ENCODE data around the gene KPNA6.
A peak's percentile ranks its signal among the peaks of the same experiment; 100 is the strongest.
"Not testable (repeated sequence)": the region's sequence is repeated elsewhere in the genome, so short reads cannot be mapped to it uniquely, and the experiment has no call there.

Gene KPNA6

DNA sequence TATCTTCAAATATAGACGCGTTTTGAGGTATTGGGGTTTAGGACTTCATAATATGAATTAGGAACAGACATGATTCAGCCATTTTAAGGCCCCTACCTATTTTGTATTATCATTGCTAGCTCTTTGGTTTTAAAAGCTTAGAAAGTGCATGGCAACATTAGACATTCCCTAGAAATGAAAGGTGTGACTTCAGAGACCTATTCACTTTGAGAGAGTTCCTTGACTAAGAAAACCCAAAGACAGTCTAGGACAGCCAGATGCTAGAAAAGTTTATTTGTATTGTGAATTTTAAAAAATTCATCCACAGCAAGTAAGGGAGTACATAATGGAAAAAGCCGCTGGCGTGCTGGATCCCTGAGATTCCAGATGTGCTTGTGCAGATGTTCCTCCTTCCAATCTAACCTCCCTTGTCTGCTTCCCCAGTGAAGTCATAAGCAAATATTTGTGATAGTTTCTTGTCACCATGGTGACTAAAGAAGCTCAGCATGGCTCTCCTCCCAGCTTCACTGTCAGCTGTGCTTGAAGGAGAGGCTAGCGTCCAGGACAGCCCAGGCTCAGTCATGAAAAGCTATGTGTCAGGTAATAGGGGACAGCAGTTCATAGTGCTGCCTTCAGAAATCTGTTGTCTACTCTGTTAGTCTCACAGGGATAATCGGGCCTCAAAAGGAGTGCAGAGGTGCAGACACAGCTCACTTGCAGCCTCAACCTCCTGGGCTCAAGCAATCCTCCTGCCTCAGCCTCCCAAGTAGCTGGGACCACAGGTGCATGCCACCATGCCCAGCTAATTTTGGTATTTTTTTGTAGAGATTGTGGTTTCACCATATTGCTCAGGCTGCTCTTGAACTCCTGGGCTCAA lies 34.8 kb downstream of the KPNA6 start:
- DNase-seq (ENCODE audit: low read depth) = no peak

DNA sequence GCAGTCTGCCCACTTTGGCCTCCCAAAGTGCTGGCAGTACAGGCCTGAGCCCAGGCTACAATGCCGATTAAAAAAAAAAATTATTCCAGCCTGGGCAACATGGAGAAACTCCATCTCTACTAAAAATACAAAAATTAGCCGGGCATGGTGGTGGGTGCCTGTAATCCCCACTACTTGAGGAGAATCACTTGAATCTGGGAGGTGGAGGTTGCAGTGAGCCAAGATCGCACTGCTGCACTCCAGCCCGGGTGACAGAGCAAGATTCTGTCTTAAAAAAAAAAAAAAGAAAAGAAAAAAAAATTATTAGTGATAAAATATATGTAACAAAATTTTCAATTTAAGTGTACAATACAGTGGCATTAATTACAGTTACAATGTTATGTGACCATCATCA lies 35.4 kb downstream of the KPNA6 start:
- DNase-seq (ENCODE audit: low read depth) = not testable (repeated sequence)

DNA sequence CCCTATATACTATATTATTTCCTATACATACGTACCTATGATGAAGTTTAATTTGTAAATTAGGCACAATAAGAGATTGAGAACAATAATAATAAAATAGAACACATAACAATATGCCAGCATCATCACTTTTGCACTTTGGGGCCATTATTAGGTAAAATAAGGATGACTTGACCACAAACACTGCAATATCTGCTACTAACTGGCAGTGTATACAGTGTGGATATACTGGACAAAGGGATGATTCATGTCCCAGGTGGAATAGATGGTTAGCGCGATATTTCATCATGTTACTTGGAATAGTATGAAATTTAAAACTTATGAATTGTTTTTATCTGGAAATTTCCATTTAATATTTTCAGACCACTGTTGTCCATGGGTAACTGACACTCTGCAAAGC lies 36.2 kb downstream of the KPNA6 start:
- DNase-seq (ENCODE audit: low read depth) = no peak

DNA sequence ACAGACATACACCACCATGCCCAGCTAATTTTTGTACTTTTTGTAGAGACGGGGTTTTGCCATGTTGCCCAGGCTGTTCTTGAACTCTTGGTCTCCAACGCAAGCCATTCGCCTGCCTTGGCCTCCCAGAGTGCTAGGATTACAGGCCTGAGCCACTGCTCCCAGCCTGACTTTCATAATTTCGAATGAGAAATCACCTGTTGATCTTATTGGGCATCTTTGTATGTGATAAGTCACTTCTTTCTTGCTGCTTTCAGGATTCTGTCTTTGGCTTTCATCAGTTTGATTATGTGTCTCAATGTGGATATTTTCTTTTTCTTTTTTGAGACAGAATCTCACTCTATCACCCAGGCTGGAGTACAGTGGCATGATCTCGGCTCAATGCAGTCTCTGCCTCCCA lies 39.9 kb downstream of the KPNA6 start:
- DNase-seq (ENCODE audit: low read depth) = not testable (repeated sequence)

DNA sequence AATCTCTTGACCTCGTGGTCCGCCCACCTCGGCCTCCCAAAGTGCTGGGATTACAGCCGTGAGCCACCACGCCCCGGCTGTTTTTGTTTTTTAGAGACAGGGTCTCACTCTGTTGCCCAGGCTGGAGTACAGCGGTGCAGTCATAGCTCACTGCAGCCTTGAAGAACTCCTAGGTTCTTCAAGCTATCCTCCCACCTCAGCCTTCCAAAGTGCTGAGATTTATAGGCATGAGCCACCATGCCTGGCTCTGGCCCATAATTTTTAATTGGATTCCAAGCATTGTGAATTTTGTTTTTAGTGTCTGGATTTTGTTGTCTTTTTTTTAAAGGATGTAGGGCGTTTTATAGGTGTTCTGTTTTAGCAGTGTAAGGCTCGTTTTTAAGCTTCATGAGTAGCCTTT lies 43.0 kb downstream of the KPNA6 start:
- DNase-seq (ENCODE audit: low read depth) = no peak

DNA sequence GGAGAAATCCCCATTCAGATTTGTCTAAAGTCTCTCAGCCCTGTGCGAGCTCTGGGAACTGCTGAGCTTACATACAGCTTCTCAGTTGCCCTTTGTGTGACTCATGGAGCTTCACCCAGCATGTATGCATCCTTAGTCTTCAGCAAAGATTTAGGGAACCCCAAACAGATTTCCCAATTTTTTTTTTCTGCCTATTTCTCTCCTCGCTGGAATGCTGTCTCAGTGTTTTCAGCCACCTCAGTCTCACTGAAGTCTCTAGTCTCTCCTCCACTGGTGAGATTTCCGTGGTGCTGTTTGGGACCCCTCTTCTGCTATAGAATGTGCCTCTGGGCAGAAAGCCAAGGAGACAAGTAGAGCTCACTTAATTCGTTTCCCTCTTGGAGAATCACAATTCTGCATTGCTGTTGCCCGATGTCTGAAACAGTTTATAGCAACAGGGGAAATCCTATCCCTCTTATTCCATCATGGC lies 43.5 kb downstream of the KPNA6 start:
- no peak for DNase-seq (ENCODE audit: low read depth)

DNA sequence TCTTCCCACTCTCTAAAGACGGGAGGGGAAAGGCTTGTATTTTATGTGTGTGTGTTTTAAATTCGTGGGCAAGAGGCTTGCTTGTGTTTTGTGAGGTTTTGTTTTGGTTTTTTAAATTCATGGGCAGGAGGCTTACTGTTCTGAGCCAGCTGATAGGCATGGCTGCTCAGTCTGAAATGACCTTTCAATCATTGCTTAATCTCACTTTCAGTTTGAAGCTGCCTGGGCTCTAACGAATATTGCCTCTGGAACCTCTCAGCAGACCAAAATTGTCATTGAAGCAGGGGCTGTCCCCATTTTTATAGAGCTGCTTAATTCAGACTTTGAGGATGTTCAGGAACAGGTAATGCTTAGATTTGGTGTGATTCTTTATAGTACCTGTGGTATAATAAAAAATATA lies 51.3 kb downstream of the KPNA6 start:
- no peak for DNase-seq (ENCODE audit: low read depth)

DNA sequence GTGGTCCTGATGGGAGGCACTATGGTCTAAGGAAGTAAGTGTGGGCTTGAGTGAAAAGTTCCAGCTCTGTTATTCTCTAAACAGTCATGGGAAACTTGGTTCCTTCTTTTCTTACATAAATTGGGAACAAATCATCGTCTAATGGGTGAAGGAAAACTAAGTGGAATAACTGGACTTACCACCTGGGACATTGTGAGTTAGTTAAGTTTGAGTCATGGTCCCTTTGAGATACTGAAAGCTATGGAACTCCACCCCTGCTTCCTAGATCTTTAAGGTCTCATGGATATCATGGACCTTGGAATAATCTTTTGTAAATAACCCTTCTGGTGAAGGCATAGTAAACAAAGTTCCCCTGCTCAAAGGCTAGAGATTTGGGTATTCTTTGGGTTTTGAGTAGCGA lies 55.5 kb downstream of the KPNA6 start:
- no peak for DNase-seq (ENCODE audit: low read depth)

DNA sequence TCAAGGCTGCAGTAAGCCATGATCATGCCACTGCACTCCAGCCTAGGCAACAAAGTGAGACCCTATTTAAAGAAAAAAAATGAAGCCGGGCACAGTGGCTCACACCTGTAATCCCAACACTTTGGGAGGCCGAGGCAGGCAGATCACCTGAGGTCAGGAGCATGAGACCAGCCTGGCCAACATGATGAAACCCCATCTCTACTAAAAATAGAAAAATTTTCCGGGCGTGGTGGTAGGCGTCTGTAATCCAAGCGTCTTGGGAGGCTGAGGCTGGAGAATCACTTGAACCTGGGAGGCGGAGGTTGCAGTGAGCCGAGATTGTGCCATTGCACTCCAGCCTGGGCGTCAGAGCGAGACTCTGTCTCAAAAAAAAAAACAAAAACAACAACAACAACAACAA lies 57.8 kb downstream of the KPNA6 start:
- not testable (repeated sequence) for DNase-seq (ENCODE audit: low read depth)

DNA sequence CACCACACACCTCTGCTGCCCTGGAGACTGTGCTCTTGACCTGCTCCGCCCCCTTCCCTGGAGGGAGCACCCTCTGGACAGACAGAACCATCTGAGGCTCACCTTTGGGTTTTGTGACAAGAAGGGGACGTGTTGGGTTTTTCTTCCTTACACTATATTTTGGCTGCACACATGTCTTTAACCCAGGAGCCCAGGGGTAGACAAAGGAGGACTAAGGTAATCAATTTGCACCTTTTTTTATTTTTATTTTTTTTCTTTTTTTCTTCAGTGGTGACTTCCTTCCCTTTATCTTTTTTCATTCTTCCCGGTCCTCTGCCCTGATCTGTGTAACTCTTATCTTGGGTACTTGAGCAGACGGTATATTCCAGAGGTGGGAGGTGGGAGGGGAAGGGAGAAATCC lies 63.1 kb downstream of the KPNA6 start:
- DNase-seq (ENCODE audit: low read depth) = no peak

DNA sequence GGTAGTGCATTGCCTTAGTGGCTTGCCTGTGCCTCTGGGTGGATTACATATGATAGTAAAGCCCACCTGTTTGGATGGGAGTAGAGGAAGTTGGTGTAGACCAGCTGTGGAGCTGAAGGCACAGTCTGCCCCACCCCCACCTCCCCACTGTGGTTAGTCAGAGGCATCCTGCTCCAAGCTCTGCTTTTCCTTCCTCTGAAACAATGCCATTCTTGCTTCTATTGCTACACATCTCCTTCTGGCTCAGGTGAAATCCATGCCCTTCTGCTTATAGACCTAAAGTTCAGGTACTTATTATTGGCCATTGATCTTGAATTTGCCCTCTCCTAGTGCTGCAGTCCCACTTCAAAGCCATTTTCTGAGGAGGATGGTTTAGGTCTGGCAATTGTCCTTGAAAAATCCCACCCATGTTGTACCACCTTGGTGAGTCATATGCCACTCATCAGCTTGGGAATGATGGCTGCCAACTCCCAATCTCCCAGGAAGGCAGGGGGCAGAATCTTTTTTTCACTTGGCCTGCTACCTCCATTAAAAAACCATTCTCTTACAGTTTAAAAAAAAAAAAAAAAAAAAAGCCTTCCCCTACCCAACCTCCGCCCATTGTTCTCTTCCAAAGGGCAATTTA lies 64.9 kb downstream of the KPNA6 start:
- no peak for DNase-seq (ENCODE audit: low read depth)

DNA sequence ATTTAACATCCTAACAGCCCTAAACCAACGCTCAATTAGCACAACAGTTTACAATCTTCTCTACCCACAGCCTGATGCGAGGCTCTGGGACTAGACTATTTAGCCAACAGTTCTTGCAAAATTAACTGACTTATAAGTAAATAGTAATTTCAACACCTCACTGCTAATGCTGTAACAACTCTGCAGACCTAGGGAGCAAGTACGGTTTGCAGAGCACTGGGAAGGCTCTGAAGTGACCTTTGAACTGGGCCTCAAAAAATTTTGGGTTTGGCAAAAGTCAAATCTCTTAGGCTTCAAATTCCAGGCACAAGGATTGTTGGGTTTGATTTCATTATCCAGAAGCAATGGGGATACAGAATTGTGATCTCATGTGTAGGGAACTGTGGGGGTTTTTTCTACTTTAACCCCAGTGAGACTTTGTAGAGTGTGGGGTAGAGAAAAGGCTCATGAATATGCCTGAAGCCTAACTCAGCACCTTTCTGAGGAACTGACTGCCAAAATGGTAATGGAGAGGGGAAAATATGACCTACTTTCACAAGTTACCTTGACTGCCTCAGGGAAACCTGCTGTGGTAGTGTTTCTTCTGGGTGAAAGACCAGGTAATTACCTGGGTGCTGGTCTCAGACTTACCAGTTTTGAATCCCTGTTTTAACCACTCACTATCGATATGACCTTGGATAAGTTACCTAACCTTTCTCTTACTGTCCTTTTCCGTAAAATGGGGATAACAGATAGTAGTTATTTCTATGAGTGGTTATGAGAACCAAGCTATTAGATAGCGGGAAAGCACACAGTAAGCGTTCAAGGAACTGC lies 70.7 kb downstream of the KPNA6 start:
- no peak for DNase-seq (ENCODE audit: low read depth)

DNA sequence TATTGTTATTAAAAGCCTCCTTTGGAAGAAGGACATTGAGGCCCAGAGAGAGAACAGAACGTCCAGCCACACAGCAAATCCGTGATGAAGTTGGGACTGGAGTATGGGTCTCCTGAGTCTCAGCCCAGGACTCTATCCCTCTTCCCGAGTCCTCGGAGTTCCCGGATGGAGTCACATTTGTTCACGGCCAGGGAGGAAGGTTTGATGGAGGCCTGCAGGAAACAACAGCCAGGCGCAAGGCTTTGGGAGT lies 71.3 kb downstream of the KPNA6 start:
- DNase-seq (ENCODE audit: low read depth) = no peak

DNA sequence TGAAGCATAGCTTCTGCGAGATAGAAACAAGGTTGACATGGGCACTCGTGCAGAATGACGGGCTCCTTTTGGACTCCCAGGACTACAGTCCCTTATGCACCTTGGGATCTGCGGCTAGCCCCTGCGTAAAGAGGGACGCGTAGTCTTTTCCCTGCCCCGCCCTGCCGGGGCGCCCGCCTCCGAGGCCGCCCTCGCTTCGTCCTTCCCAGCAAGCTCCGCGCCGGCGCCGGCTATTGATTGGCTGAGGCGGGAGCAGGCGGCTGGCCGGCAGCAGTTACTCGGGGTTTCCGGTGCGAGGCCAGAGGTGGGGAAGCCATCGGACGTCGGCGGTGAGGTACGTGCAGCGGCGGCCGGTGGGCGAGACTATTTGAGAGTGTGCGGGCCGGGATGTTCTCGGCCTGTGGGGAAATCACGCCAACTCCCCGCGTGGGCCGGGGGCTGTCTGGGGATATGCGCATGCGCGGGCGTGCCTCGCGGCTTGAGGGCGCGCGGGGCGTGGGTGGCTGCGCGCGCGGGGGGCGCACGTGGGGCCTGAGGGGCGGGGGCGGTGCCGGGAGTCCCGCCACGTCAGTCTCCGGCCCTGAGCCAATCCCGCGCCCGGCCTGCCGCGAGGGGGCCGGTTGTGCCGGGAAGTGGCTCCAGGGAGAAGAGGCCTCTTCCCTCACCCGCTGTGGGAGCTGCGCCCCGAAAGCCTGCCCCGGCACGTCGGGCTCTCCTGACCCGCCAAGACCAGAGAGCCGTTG lies 71.8 kb downstream of the KPNA6 start, which contains the start of gene TXLNA:
Gene TXLNA, plus strand, starts transcription at position 233 of the 743 bp plus-strand sequence. CDS start 671 bp downstream, outside the sequence.
- peak; percentile 88 for DNase-seq (ENCODE audit: low read depth)

DNA sequence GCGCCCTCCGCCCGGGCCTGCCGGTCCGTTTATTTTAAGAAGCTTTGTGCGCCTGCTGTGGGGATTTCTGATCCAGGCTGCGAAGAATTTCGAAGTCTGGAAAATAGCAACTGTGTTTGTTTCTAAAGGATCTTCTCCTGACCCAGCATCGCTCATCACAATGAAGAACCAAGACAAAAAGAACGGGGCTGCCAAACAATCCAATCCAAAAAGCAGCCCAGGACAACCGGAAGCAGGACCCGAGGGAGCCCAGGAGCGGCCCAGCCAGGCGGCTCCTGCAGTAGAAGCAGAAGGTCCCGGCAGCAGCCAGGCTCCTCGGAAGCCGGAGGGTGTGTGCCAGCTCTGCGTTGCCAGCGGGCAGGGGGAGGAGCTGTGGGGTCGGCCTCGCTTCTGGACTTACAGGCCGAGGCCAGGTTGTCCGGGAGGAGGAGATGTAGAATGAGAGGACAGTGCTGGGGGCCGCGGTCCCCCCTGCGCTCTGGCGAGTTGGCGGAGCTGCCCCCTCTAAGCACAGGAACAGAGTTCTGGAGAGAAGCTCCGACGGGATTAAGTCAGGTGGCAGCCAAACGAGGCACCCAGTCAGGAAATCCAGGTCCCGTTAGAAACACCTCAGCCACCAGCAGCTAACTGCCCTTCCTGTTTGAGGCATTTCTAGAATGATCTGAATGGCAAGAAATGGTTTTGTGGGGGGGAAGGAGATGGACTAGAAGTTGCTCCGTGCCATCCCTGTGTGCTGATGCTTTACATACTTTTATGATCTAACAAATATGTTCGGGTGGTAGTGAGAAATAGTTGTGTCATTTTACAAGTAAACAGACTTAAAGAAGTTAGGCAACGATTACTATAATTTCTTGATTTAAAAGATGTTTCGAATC lies 72.6 kb downstream of the KPNA6 start:
- no peak for DNase-seq (ENCODE audit: low read depth)

DNA sequence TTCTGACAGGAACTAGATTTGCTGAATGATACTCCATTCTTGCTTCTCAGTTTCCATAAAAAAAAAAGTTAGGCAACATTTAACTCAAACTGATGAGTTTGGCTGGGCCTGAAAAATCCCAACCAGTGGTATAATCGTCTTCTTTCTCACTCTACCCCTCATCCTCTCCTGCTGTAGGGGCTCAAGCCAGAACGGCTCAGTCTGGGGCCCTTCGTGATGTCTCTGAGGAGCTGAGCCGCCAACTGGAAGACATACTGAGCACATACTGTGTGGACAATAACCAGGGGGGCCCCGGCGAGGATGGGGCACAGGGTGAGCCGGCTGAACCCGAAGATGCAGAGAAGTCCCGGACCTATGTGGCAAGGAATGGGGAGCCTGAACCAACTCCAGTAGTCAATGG lies 73.2 kb downstream of the KPNA6 start:
- no peak for DNase-seq (ENCODE audit: low read depth)

DNA sequence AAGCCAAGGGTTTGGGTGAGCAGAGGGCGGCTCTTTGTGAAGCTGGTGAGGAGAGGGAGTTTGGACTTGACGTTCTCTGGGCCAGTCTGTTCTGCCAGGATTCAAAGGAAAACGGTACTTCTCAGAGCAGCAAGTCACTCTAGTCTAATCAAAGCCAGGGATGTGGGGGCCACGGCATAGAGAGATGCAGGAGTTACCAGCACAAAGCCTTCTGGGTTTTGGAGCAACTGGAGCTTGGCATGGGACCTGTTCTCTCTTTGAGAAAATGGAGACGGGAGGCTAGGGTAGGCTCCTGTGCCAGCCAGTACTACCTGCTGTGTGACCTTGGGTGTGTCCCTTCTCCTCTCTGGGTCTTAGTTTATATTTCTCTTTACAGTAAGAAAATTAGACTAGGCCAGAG lies 73.7 kb downstream of the KPNA6 start:
- DNase-seq (ENCODE audit: low read depth) = no peak

DNA sequence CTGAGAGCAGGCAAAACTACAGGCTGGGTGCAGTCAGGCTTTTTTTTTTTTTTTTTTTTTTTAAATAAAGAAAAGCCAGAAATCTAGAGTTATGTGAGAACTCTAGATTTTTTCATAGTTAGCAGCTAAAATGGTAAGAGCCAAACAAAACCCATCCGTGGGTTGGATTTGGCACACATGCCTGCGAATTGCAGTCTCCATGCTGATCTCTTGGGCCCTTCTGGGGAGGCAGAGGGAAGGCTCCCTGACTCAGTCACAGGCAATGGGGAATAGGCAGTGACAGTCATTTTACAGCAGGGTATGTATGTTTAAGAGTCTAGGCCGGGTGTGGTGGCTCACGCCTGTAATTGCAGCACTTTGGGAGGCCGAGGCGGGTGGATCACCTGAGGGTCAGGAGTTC lies 74.2 kb downstream of the KPNA6 start:
- DNase-seq (ENCODE audit: low read depth) = no peak

DNA sequence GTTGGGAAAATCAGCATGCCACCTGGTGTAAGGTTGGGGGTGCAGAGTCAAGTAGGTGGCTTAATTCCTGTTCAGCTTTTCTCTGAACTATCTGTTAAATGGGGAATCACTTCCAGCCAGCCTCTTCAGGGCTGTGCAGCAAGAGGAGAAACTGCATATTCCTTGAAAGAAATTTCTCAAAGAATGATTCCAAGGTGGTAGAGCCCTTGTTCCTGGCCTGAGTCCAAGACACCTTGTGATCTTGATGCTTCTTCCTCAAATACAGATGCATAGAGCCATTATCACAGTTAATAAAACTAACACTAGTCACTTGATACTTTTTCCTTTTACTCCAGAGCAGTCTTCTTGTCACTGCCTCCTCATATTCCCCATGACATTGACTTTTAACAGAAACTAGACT lies 76.8 kb downstream of the KPNA6 start:
- no peak for DNase-seq (ENCODE audit: low read depth)

DNA sequence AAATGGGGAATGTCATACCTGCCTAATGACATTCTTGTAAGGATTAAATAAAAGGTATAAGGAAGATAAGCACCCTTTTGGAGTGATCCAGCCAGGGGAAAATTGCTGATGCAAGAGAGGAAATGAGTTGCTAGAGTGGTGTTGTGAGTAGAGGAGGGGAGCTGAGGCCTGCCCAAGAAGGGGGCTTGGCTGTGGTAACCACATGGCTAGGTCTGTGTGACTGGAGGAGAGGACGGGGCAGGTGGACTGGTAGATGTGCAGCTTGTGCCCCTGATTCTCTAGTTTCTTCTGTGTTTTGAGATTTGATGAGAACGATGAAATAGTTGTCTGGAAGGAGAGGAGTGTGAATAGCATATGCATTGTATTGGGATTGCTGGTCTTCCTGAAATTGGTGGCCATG lies 78.2 kb downstream of the KPNA6 start:
- no peak for DNase-seq (ENCODE audit: low read depth)

DNA sequence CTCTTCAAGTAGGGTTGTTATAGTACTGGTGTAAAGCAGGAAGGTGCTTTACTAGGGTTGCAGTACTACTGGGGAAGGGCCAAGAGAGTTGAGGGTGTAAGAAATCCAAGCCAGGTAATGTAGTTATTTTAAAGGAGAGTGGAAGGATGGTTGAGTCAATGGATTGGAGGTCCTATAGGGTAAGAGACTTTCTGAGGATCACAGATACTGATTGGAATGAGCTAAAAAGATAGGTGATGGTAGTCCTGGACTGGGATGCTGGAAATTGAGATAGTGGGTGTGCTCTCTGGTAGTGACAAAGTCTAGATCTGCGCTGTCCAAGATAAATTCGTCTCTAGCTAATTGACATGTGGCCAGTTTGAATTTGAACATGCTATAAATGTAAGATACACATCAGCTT lies 78.6 kb downstream of the KPNA6 start:
- no peak for DNase-seq (ENCODE audit: low read depth)
